ENCODE results near the gene RSPH1. TPM values are rescaled to one million over a fixed set of nuclear protein-coding genes. Genes with fewer than 3 reads are reported as not detected.

The RSPH1 gene
- total and polyA plus RNA-seq, 2 of the 4 experiments (the other 2 are of a cell fraction) = not detected

- no peak for TF ChIP-seq USF2 (IDR thresholded peaks at IDR 0.05; ENCODE audit: low read depth, low read length)
- TF ChIP-seq RAD21 (IDR thresholded peaks at IDR 0.05; ENCODE audit: low read length) = no peak
- TF ChIP-seq CHD1 (IDR thresholded peaks at IDR 0.05; ENCODE audit: low read depth, low read length) = no peak
Observed at GRCh38 chr21:42441963-42442362, 54.1 kb downstream of the RSPH1 start (continued).

GRCh38 chr21:42440187-42440792 is 55.7 kb downstream of the RSPH1 start:
- no peak overlapping the region for H3K27ac ChIP-seq (ENCODE audit: insufficient read depth, low read length)
- H3K4me1 ChIP-seq (ENCODE audit: control insufficient read depth, insufficient read depth, low read length) = no peaks in the 10 kb centered on the region
- H3K23ac ChIP-seq (ENCODE audit: low read depth, low read length) = no peak overlapping the region
- H3K36me3 ChIP-seq (ENCODE audit: control insufficient read depth, insufficient read depth, low read length) = no peaks in the 10 kb centered on the region
- DNase-seq (no peak), ATAC-seq (ENCODE audit: low read depth) (no peak)
- H3K27me3 ChIP-seq (ENCODE audit: control insufficient read depth, insufficient read depth, low read length) = no peaks in the 10 kb centered on the region; the same call in 1 of the 2 replicates
- ChIA-PET POLR2A (ENCODE audit: unreplicated experiment) (no interaction called here), CTCF (no interaction called here)
- H3K79me1 ChIP-seq (ENCODE audit: low read depth in 1 of 2, low read length in 2 of 2) = no peaks in the 10 kb centered on the region
- no peak overlapping the region for H2BK120ac ChIP-seq (ENCODE audit: low read depth, low read length)
- H2AK5ac ChIP-seq (ENCODE audit: low read depth, low read length) = no peak overlapping the region
- H3K9ac ChIP-seq (ENCODE audit: low read depth, low read length) = no peak overlapping the region
- no peak overlapping the region for H2BK15ac ChIP-seq (ENCODE audit: low read depth, low read length)
- H2AK9ac ChIP-seq (replicated peaks; ENCODE audit: low read depth, low read length, poor library complexity) = no peak overlapping the region
- no peak overlapping the region for H2BK20ac ChIP-seq (ENCODE audit: low read depth, low read length)
- H3K18ac ChIP-seq (ENCODE audit: low read depth, low read length) = no peak overlapping the region
- no peak overlapping the region for H3K4ac ChIP-seq (ENCODE audit: low read depth, low read length)
- 62% methylated on average over 3 of the region's 12 CpGs; no CpG with 5 or more reads in 1 of the 2 experiments for WGBS, 2 experiments (ENCODE audit: extremely low coverage in 2 of 2, insufficient read length in 1 of 2)
- no peak overlapping the region for H4K5ac ChIP-seq (ENCODE audit: low read depth, low read length)
- H3K56ac ChIP-seq (ENCODE audit: extremely low read depth, insufficient read depth, low read length) = no peak overlapping the region
- no peak overlapping the region for H2AFZ ChIP-seq (replicated peaks; ENCODE audit: low read length, poor library complexity)
- H3K4me2 ChIP-seq (ENCODE audit: low read depth, low read length) = no peak overlapping the region
- H3K4me3 ChIP-seq (ENCODE audit: insufficient read depth, low read depth, low read length) = no peak overlapping the region
- H4K91ac ChIP-seq (ENCODE audit: insufficient read depth, low read depth, low read length) = no peak overlapping the region
- H3K9me1 ChIP-seq (ENCODE audit: insufficient read depth, low read length) = no peaks in the 10 kb centered on the region
- intact Hi-C loops (cut with micrococcal nuclease) (no loop called here), in situ Hi-C loops (cut with MboI; ENCODE audit: low sequenced_read_pairs) (no loop called here), dilution Hi-C loops (cut with HindIII; ENCODE audit: low sequenced_read_pairs, unreplicated experiment) (no loop called here)
- no peak overlapping the region for H4K8ac ChIP-seq (ENCODE audit: low read depth in 2 of 2, low read length in 2 of 2)
- H3K14ac ChIP-seq (replicated peaks; ENCODE audit: low read depth, low read length) = no peak overlapping the region
- no peaks in the 10 kb centered on the region; the same call in 1 of the 2 replicates for H3K9me3 ChIP-seq (ENCODE audit: control insufficient read depth, insufficient read depth, low read length)
- H2BK5ac ChIP-seq (ENCODE audit: low read depth, low read length, poor library complexity, severe bottlenecking) = no peak overlapping the region
- H4K20me1 ChIP-seq (ENCODE audit: insufficient read depth, low read length) = no peaks in the 10 kb centered on the region
- BruUV-seq (replicated peaks) = no TSS peak
- TF ChIP-seq CTCF (conservative IDR thresholded peaks at IDR 0.05; ENCODE audit: low read depth, low read length) (no peak), MXI1 (IDR thresholded peaks at IDR 0.05; ENCODE audit: borderline replicate concordance, low read depth, low read length) (no peak), NFE2L2 (IDR thresholded peaks at IDR 0.05; ENCODE audit: low read depth, low read length) (no peak), USF2 (IDR thresholded peaks at IDR 0.05; ENCODE audit: low read depth, low read length) (no peak), RFX5 (IDR thresholded peaks at IDR 0.05; ENCODE audit: low read depth, low read length) (no peak), BHLHE40 (IDR thresholded peaks at IDR 0.05; ENCODE audit: low read depth, low read length) (no peak), FOS (IDR thresholded peaks at IDR 0.05; ENCODE audit: low read depth, low read length) (no peak), CEBPB (IDR thresholded peaks at IDR 0.05; ENCODE audit: low read depth, low read length) (no peak), POLR2A (IDR thresholded peaks at IDR 0.05; ENCODE audit: low read depth, low read length) (no peak), CHD1 (IDR thresholded peaks at IDR 0.05; ENCODE audit: low read depth, low read length) (no peak), MAZ (IDR thresholded peaks at IDR 0.05; ENCODE audit: borderline replicate concordance, low read depth, low read length) (no peak)

All from IMR-90 (cell line).